IMR-90 (cell line): ENCODE results near the gene TST. TPM values are rescaled to one million over a fixed set of nuclear protein-coding genes. Genes with fewer than 3 reads are reported as not detected.

Experiments used
- ATAC-seq: fragments of 200-7000 bp; cut with Tn5 transposase; 2 replicates; pipeline ENCODE4 v1.9.1; 2020; ENCODE audit warnings: low read depth, mild to moderate bottlenecking, moderate library complexity
- BruUV-seq: library from RNA; stranded (reverse); fragments of 400-500 nt; replicated peaks from 2 replicates; lab custom pipeline; 2021; lab: Mats Ljungman, UMichigan
- CTCF ChIA-PET: fragments of 300-600 bp; formaldehyde crosslinking; extraction: SDS; loops from one replicate; lab custom pipeline; 2021; ENCODE audit warnings: antibody characterized with exemption; lab: Yijun Ruan, JAX
- POLR2A ChIA-PET: fragments of 300-600 bp; sonication (Branson Sonifier 250); formaldehyde crosslinking; loops from one replicate; lab custom pipeline; 2022; ENCODE audit warnings: antibody characterized with exemption; ENCODE audit not compliant: unreplicated experiment; lab: Charles Lee
- DNase-seq: peaks from one replicate; pipeline ENCODE4 v3.0.0; 2013
- H2AFZ ChIP-seq: replicated peaks from 2 replicates; pipeline ENCODE3; 2013; ENCODE audit warnings: low read length, mild to moderate bottlenecking; ENCODE audit not compliant: poor library complexity
- H2AK5ac ChIP-seq: 2 replicates; pipeline ENCODE4 v1.6.1; 2013; ENCODE audit warnings: low read depth, low read length, inconsistent platforms
- H2AK9ac ChIP-seq: replicated peaks from 2 replicates; pipeline ENCODE3; 2013; ENCODE audit warnings: mild to moderate bottlenecking, low read depth, low read length, moderate library complexity; ENCODE audit not compliant: poor library complexity
- H2BK120ac ChIP-seq: 2 replicates; pipeline ENCODE4 v1.6.1; 2013; ENCODE audit warnings: low read depth, low read length, inconsistent platforms
- H2BK15ac ChIP-seq: 3 replicates; pipeline ENCODE4 v1.6.1; 2013; ENCODE audit warnings: low read depth, low read length, inconsistent platforms
- H2BK20ac ChIP-seq: 2 replicates; pipeline ENCODE4 v1.6.1; 2013; ENCODE audit warnings: low read depth, mild to moderate bottlenecking, inconsistent platforms, low read length, moderate library complexity
- H2BK5ac ChIP-seq: 2 replicates; pipeline ENCODE4 v1.6.1; 2013; ENCODE audit warnings: mild to moderate bottlenecking, low read depth, low read length, inconsistent platforms; ENCODE audit not compliant: poor library complexity, severe bottlenecking
- H3K14ac ChIP-seq: replicated peaks from 2 replicates; pipeline ENCODE4 v1.6.1; 2013; ENCODE audit warnings: low read depth, low read length, inconsistent platforms
- H3K18ac ChIP-seq: 2 replicates; pipeline ENCODE4 v1.6.1; 2013; ENCODE audit warnings: low read depth, low read length, control low read depth
- H3K23ac ChIP-seq: 2 replicates; pipeline ENCODE4 v1.6.1; 2013; ENCODE audit warnings: low read depth, low read length, inconsistent platforms
- H3K27ac ChIP-seq: 2 replicates; pipeline ENCODE4 v1.5.1; 2013; ENCODE audit warnings: mild to moderate bottlenecking, control low read depth, low read length; ENCODE audit not compliant: insufficient read depth
- H3K27me3 ChIP-seq: 2 replicates; pipeline ENCODE4 v1.6.1; 2013; ENCODE audit warnings: low read length; ENCODE audit not compliant: control insufficient read depth, insufficient read depth
- H3K36me3 ChIP-seq: 2 replicates; pipeline ENCODE4 v1.6.1; 2013; ENCODE audit warnings: low read length, mixed read lengths; ENCODE audit not compliant: control insufficient read depth, insufficient read depth
- H3K4ac ChIP-seq: 2 replicates; pipeline ENCODE4 v1.6.1; 2013; ENCODE audit warnings: low read depth, low read length, inconsistent platforms
- H3K4me1 ChIP-seq: 2 replicates; pipeline ENCODE4 v1.6.1; 2013; ENCODE audit warnings: low read length, mixed read lengths; ENCODE audit not compliant: control insufficient read depth, insufficient read depth
- H3K4me2 ChIP-seq: 2 replicates; pipeline ENCODE4 v1.6.1; 2013; ENCODE audit warnings: low read depth, mild to moderate bottlenecking, control low read depth, low read length, moderate library complexity
- H3K4me3 ChIP-seq: 2 replicates; pipeline ENCODE4 v1.5.1; 2013; ENCODE audit warnings: low read depth, mild to moderate bottlenecking, control low read depth, low read length, moderate library complexity; ENCODE audit not compliant: insufficient read depth
- H3K56ac ChIP-seq: 2 replicates; pipeline ENCODE4 v1.6.1; 2013; ENCODE audit warnings: low read length, inconsistent platforms; ENCODE audit not compliant: insufficient read depth; ENCODE audit errors: extremely low read depth
- H3K79me1 ChIP-seq, 2 experiments: 2 replicates each; pipeline ENCODE4 v1.6.1; 2013; ENCODE audit warnings: low read length in 2 of 2, inconsistent platforms in 1 of 2, low read depth in 1 of 2
- H3K9ac ChIP-seq: 2 replicates; pipeline ENCODE4 v1.6.1; 2013; ENCODE audit warnings: low read depth, low read length, control low read depth
- H3K9me1 ChIP-seq: 2 replicates; pipeline ENCODE4 v1.6.1; 2013; ENCODE audit warnings: low read length, inconsistent platforms; ENCODE audit not compliant: insufficient read depth
- H3K9me3 ChIP-seq: 2 replicates; pipeline ENCODE4 v1.6.1; 2013; ENCODE audit warnings: low read length; ENCODE audit not compliant: control insufficient read depth, insufficient read depth
- H4K20me1 ChIP-seq: 2 replicates; pipeline ENCODE4 v1.6.1; 2013; ENCODE audit warnings: low read length, inconsistent platforms; ENCODE audit not compliant: insufficient read depth
- H4K5ac ChIP-seq: 2 replicates; pipeline ENCODE4 v1.6.1; 2013; ENCODE audit warnings: mild to moderate bottlenecking, low read depth, low read length, control low read depth
- H4K8ac ChIP-seq, 2 experiments: 2 replicates each; pipeline ENCODE4 v1.6.1; 2013; ENCODE audit warnings: low read depth in 2 of 2, low read length in 2 of 2, control low read depth in 1 of 2, inconsistent platforms in 1 of 2
- H4K91ac ChIP-seq: 2 replicates; pipeline ENCODE4 v1.6.1; 2013; ENCODE audit warnings: low read depth, low read length, inconsistent platforms; ENCODE audit not compliant: insufficient read depth
- BHLHE40 ChIP-seq: fragments of 150-350 bp; IDR thresholded peaks from 2 replicates; pipeline ENCODE4 v1.6.1; 2016; ENCODE audit warnings: mild to moderate bottlenecking, low read depth, low read length
- CHD1 ChIP-seq: IDR thresholded peaks from 2 replicates; pipeline ENCODE4 v1.6.1; 2012; ENCODE audit warnings: low read depth, low read length, improper control_type of control experiment
- CTCF ChIP-seq: conservative IDR thresholded peaks from 2 replicates; pipeline ENCODE4 v1.5.1; 2012; ENCODE audit warnings: mild to moderate bottlenecking, low read depth, low read length, improper control_type of control experiment
- ELK1 ChIP-seq: fragments of 150-350 bp; IDR thresholded peaks from 2 replicates; pipeline ENCODE4 v1.6.1; 2016; ENCODE audit warnings: low read depth, mild to moderate bottlenecking, low read length, moderate library complexity, borderline replicate concordance
- FOS ChIP-seq: fragments of 150-350 bp; IDR thresholded peaks from 2 replicates; pipeline ENCODE4 v1.6.1; 2016; ENCODE audit warnings: low read depth, low read length
- MAZ ChIP-seq: IDR thresholded peaks from 2 replicates; pipeline ENCODE4 v1.6.1; 2012; ENCODE audit warnings: low read depth, mild to moderate bottlenecking, low read length, improper control_type of control experiment, moderate library complexity, borderline replicate concordance
- MXI1 ChIP-seq: IDR thresholded peaks from 2 replicates; pipeline ENCODE4 v1.6.1; 2012; ENCODE audit warnings: low read depth, mild to moderate bottlenecking, low read length, moderate library complexity, borderline replicate concordance
- NFE2L2 ChIP-seq: fragments of 150-350 bp; IDR thresholded peaks from 2 replicates; pipeline ENCODE4 v1.6.1; 2016; ENCODE audit warnings: low read depth, mild to moderate bottlenecking, low read length
- SMC3 ChIP-seq: fragments of 150-350 bp; IDR thresholded peaks from 2 replicates; pipeline ENCODE4 v1.6.1; 2016; ENCODE audit warnings: low read depth, mild to moderate bottlenecking, antibody characterized with exemption, low read length, moderate library complexity
- USF2 ChIP-seq: fragments of 150-350 bp; IDR thresholded peaks from 2 replicates; pipeline ENCODE4 v1.6.1; 2017; ENCODE audit warnings: mild to moderate bottlenecking, antibody characterized with exemption, low read length, low read depth
- WGBS, 2 experiments: methylation state at CpG; one replicate each; pipeline versions ENCODE4 v1.1.5 to v1.1.7; 2013; ENCODE audit warnings: missing lambda C conversion rate in 2 of 2; ENCODE audit not compliant: insufficient read length in 1 of 2; ENCODE audit errors: extremely low coverage in 2 of 2; 5-methylcytosine and 5-hydroxymethylcytosine counted together
- dilution Hi-C: fragments of 300-500 bp; cut with HindIII; formaldehyde crosslinking; loops from one replicate; pipeline ENCODE4 v1.14.3; 2018; ENCODE audit warnings: low sequenced_read_pairs; ENCODE audit not compliant: unreplicated experiment
- in situ Hi-C: fragments of 300-500 bp; cut with MboI; formaldehyde crosslinking; loops from 3 replicates; pipeline ENCODE4 v1.14.3; 2019; ENCODE audit warnings: low sequenced_read_pairs, inconsistent platforms, mixed read lengths
- intact Hi-C: fragments of 100-400 bp; cut with micrococcal nuclease; formaldehyde crosslinking; loops from 2 replicates; pipeline ENCODE4 v1.10.0; 2022
- polyA plus RNA-seq, 3 experiments: library from polyadenylated mRNA; depleted of rRNA; stranded (reverse); fragments of >200 nt; gene quantifications; 2 replicates each; pipeline ENCODE4 v1.2.3, GENCODE V29; 2012; ENCODE audit warnings: low replicate concordance in 1 of 3
- total RNA-seq: library from RNA; depleted of rRNA; stranded (reverse); fragments of >200 nt; gene quantifications from 2 replicates; pipeline ENCODE4 v1.2.3, GENCODE V29; 2012

The TST gene
- total and polyA plus RNA-seq, 2 of the 4 experiments (the other 2 are of a cell fraction) = 31.7 to 37.7 TPM

GRCh38 chr22:37011472-37011871 lies 7.8 kb downstream of the TST start:
- H3K23ac ChIP-seq = no peak overlapping the region
- H4K91ac ChIP-seq = no peak overlapping the region
- intact Hi-C loops = no loop called here
- no peak overlapping the region for H3K4me2 ChIP-seq
- H2AFZ ChIP-seq = no peak overlapping the region
- no peak for DNase-seq
- ChIA-PET POLR2A (no interaction called here), CTCF (no interaction called here)
- WGBS, 2 experiments = 88% methylated on average over 3 of the region's 3 CpGs; no CpG with 5 or more reads in 1 of the 2 experiments
- H3K4me3 ChIP-seq = no peak overlapping the region
- no peak overlapping the region for H2BK120ac ChIP-seq
- H3K4me1 ChIP-seq = no peaks in the 10 kb centered on the region
- H3K9me1 ChIP-seq = no peaks in the 10 kb centered on the region; the same call in 1 of the 2 replicates
- no peak overlapping the region for H3K9ac ChIP-seq
- no peak overlapping the region for H3K18ac ChIP-seq
- no peak for TF ChIP-seq CTCF
- TF ChIP-seq NFE2L2 = no peak
- TF ChIP-seq CHD1 = no peak
- TF ChIP-seq FOS = no peak
- no peak for TF ChIP-seq MAZ
- no peak for TF ChIP-seq USF2
- no peak for TF ChIP-seq BHLHE40
- TF ChIP-seq ELK1 = no peak
- TF ChIP-seq SMC3 = no peak
- no peak for TF ChIP-seq MXI1
- no peak overlapping the region for H4K5ac ChIP-seq
- no peak for ATAC-seq
- H3K9me3 ChIP-seq = no peaks in the 10 kb centered on the region
- H3K27ac ChIP-seq = no peak overlapping the region
- no peak overlapping the region for H4K8ac ChIP-seq
- dilution Hi-C loops = no loop called here
- BruUV-seq = no TSS peak
- no peak overlapping the region for H3K4ac ChIP-seq
- H2BK20ac ChIP-seq = no peak overlapping the region
- no peak overlapping the region for H3K56ac ChIP-seq
- H2BK5ac ChIP-seq = no peak overlapping the region
- peaks cover 4% of the 10 kb centered on the region; the same call in 1 of the 2 replicates for H3K36me3 ChIP-seq
- no peak overlapping the region for H2BK15ac ChIP-seq
- no peak overlapping the region for H2AK9ac ChIP-seq
- H2AK5ac ChIP-seq = no peak overlapping the region
- no peak overlapping the region for H3K14ac ChIP-seq
- H4K20me1 ChIP-seq = peaks cover 21% of the 10 kb centered on the region
- peaks cover 0 to 4% of the 10 kb centered on the region in 2 experiments; a peak in 3 of 4 replicates for H3K79me1 ChIP-seq
- peaks cover 25% of the 10 kb centered on the region for H3K27me3 ChIP-seq
- in situ Hi-C loops = no loop called here
